HepG2 (cell line): ENCODE measurements around the gene KCTD6. TPM values are rescaled to one million over a fixed set of nuclear protein-coding genes. Genes with fewer than 3 reads are reported as not detected.

Source experiments
- ATAC-seq: fragments of 200-7000 bp; cut with Tn5 transposase; 3 replicates; pipeline ENCODE4 v1.9.1; 2020; ENCODE audit warnings: mild to moderate bottlenecking, moderate library complexity
- BruUV-seq: library from RNA; stranded (reverse); fragments of 400-500 nt; replicated peaks from 2 replicates; lab custom pipeline; 2021; lab: Mats Ljungman, UMichigan
- CTCF ChIA-PET: fragments of 300-600 bp; formaldehyde crosslinking; extraction: SDS; loops from one replicate; lab custom pipeline; 2021; ENCODE audit warnings: low total read pairs, inconsistent platforms, low intra/inter-chr PET ratio; lab: Yijun Ruan, JAX
- POLR2A ChIA-PET: fragments of 350-600 bp; sonication (Branson Sonifier 250); formaldehyde crosslinking; loops from one replicate; lab custom pipeline; 2020; ENCODE audit warnings: antibody characterized with exemption, inconsistent platforms; lab: Yijun Ruan, JAX
- DNase-seq: peaks from one replicate; pipeline ENCODE4 v3.0.0-alpha.2; 2015; ENCODE audit warnings: low spot score
- FAIRE-seq: peaks from 3 replicates; lab custom pipeline; 2011; peaks lifted over from hg19 to GRCh38; lab: Jason Lieb, UNC
- H2AFZ ChIP-seq: one replicate; pipeline ENCODE4 v1.6.1; 2011; ENCODE audit warnings: low read length, inconsistent platforms
- H3K27ac ChIP-seq: fragments of 300-600 bp; 3 replicates; pipeline ENCODE4 v1.8.0; 2011; ENCODE audit warnings: mixed run types, mild to moderate bottlenecking, mixed read lengths, low read length, inconsistent platforms; ENCODE audit not compliant: insufficient read depth; ENCODE audit errors: extremely low read length
- H3K27me3 ChIP-seq, 2 experiments: fragments of 200-600 bp in 1 of 2; 2 replicates in 1 of 2; 3 replicates in 1 of 2; pipeline versions ENCODE4 v1.6.0 to v1.8.0; 2011; ENCODE audit warnings: low read length in 2 of 2, mild to moderate bottlenecking in 2 of 2, moderate library complexity in 2 of 2, inconsistent platforms in 1 of 2; ENCODE audit not compliant: insufficient read depth in 2 of 2, control insufficient read depth in 1 of 2
- H3K36me3 ChIP-seq, 2 experiments: fragments of 200-600 bp in 1 of 2; replicated peaks in 1 of 2; 2 replicates in 1 of 2; 3 replicates in 1 of 2; pipeline versions ENCODE4 v1.5.1 to v1.8.0; 2011; ENCODE audit warnings: low read length in 2 of 2, inconsistent platforms in 1 of 2; ENCODE audit not compliant: insufficient read depth in 2 of 2, control insufficient read depth in 1 of 2
- H3K4me1 ChIP-seq: 2 replicates; pipeline ENCODE4 v1.5.1; 2012; ENCODE audit warnings: low read length, inconsistent platforms; ENCODE audit not compliant: insufficient read depth
- H3K4me2 ChIP-seq: 2 replicates; pipeline ENCODE4 v1.6.0; 2011; ENCODE audit warnings: low read depth, low read length, inconsistent platforms
- H3K4me3 ChIP-seq, 3 experiments: fragments of 200-600 bp in 1 of 3; sonication (generic), shearing (Covaris generic) in 1 of 3; replicated peaks in 1 of 3; 2 replicates each; pipeline ENCODE4 v1.5.1; 2011 to 2016; ENCODE audit warnings: low read length in 3 of 3, inconsistent platforms in 2 of 3, low read depth in 2 of 3, mild to moderate bottlenecking in 2 of 3, control low read depth in 1 of 3, mixed read lengths in 1 of 3; ENCODE audit not compliant: insufficient read depth in 1 of 3
- H3K79me2 ChIP-seq: one replicate; pipeline ENCODE4 v1.6.1; 2011; ENCODE audit warnings: low read length, inconsistent platforms; ENCODE audit not compliant: insufficient read depth
- H3K9ac ChIP-seq: 2 replicates; pipeline ENCODE4 v1.6.0; 2011; ENCODE audit warnings: mild to moderate bottlenecking, low read depth, low read length, inconsistent platforms; ENCODE audit not compliant: insufficient read depth
- H3K9me3 ChIP-seq: 2 replicates; pipeline ENCODE4 v1.5.1; 2012; ENCODE audit warnings: mild to moderate bottlenecking, low read length
- H4K20me1 ChIP-seq: 2 replicates; pipeline ENCODE4 v1.6.0; 2011; ENCODE audit warnings: inconsistent platforms, mild to moderate bottlenecking, low read length, moderate library complexity; ENCODE audit not compliant: insufficient read depth
- ETV5 ChIP-seq: IDR thresholded peaks from 2 replicates; pipeline ENCODE4 v1.6.1; 2018; ENCODE audit warnings: missing biosample characterization, missing genetic modification reagents, inconsistent platforms, borderline replicate concordance
- GATAD2A ChIP-seq: IDR thresholded peaks from 2 replicates; pipeline ENCODE4 v1.6.1; 2016
- GFI1 ChIP-seq: sonication (generic); formaldehyde crosslinking; IDR thresholded peaks from 2 replicates; pipeline ENCODE4 v1.5.0; 2020; ENCODE audit warnings: missing genetic modification reagents, mild to moderate bottlenecking, borderline replicate concordance
- KDM2A ChIP-seq: sonication (generic); formaldehyde crosslinking; IDR thresholded peaks from 2 replicates; pipeline ENCODE4 v1.4.0; 2020; ENCODE audit warnings: low read depth, missing genetic modification reagents, borderline replicate concordance
- KDM3A ChIP-seq: IDR thresholded peaks from 2 replicates; pipeline ENCODE4 v1.6.1; 2018; ENCODE audit warnings: low read depth, missing compliant biosample characterization
- SOX13 ChIP-seq, 3 experiments: fragments of 450-650 bp in 1 of 3; sonication (generic) in 1 of 3; formaldehyde crosslinking in 1 of 3; IDR thresholded peaks in 2 of 3; conservative IDR thresholded peaks in 1 of 3; 2 replicates each; pipeline versions ENCODE4 v1.5.0 to v1.6.1; 2016 to 2020; ENCODE audit warnings: antibody characterized with exemption in 1 of 3, mild to moderate bottlenecking in 1 of 3, missing compliant biosample characterization in 1 of 3, missing genetic modification reagents in 1 of 3, moderate library complexity in 1 of 3
- SP4 ChIP-seq: sonication (generic); formaldehyde crosslinking; IDR thresholded peaks from 2 replicates; pipeline ENCODE4 v1.8.1; 2023; ENCODE audit warnings: mild to moderate bottlenecking, missing genetic modification reagents
- TCF7L2 ChIP-seq: IDR thresholded peaks from 2 replicates; pipeline ENCODE4 v1.6.1; 2011; ENCODE audit warnings: mild to moderate bottlenecking, low read depth, low read length, moderate library complexity
- TEAD3 ChIP-seq: optimal IDR thresholded peaks from 2 replicates; pipeline ENCODE3; 2016; ENCODE audit warnings: borderline replicate concordance
- TOPORS ChIP-seq: sonication (generic); formaldehyde crosslinking; IDR thresholded peaks from 2 replicates; pipeline ENCODE4 v1.8.0; 2023; ENCODE audit warnings: mild to moderate bottlenecking, missing genetic modification reagents
- YY1 ChIP-seq: IDR thresholded peaks from 2 replicates; pipeline ENCODE4 v1.6.1; 2011; ENCODE audit warnings: low read length, low read depth, moderate library complexity, mild to moderate bottlenecking; ENCODE audit not compliant: insufficient read depth, insufficient replicate concordance
- ZBTB7A ChIP-seq: sonication (generic); formaldehyde crosslinking; IDR thresholded peaks from 2 replicates; pipeline ENCODE4 v1.8.0; 2022; ENCODE audit warnings: mild to moderate bottlenecking, missing genetic modification reagents
- ZBTB7B ChIP-seq: sonication (generic); formaldehyde crosslinking; IDR thresholded peaks from 2 replicates; pipeline ENCODE4 v1.4.0; 2020; ENCODE audit warnings: missing genetic modification reagents
- ZFP62 ChIP-seq: sonication (generic); formaldehyde crosslinking; IDR thresholded peaks from 2 replicates; pipeline ENCODE4 v1.4.0; 2020; ENCODE audit warnings: missing genetic modification reagents
- ZNF501 ChIP-seq: sonication (generic); formaldehyde crosslinking; IDR thresholded peaks from 2 replicates; pipeline ENCODE4 v1.5.1; 2020; ENCODE audit warnings: mild to moderate bottlenecking, moderate library complexity, missing genetic modification reagents
- ZNF746 ChIP-seq: sonication (generic); formaldehyde crosslinking; IDR thresholded peaks from 2 replicates; pipeline ENCODE4 v1.8.0; 2022; ENCODE audit warnings: mild to moderate bottlenecking, missing genetic modification reagents
- ZNF792 ChIP-seq: IDR thresholded peaks from 2 replicates; pipeline ENCODE4 v1.6.1; 2016
- ZNF839 ChIP-seq: sonication (generic); formaldehyde crosslinking; IDR thresholded peaks from 2 replicates; pipeline ENCODE4 v1.4.0; 2020; ENCODE audit warnings: missing genetic modification reagents, mild to moderate bottlenecking, borderline replicate concordance
- WGBS: methylation state at CpG from one replicate; pipeline ENCODE4 v1.1.6; 2017; ENCODE audit warnings: low lambda C conversion rate; 5-methylcytosine and 5-hydroxymethylcytosine counted together
- in situ Hi-C: cut with HindIII; loops from 2 replicates; pipeline ENCODE4 v1.10.0; 2017; ENCODE audit warnings: low pct_unique_long_range_greater_than_20kb; ENCODE audit not compliant: extremely low pct_ligation_motif_present
- intact Hi-C: fragments of 100-400 bp; cut with micrococcal nuclease; formaldehyde crosslinking; loops from one replicate; pipeline ENCODE4 v1.10.0; 2022; ENCODE audit not compliant: unreplicated experiment
- polyA plus RNA-seq, 8 experiments: library from polyadenylated mRNA; depleted of rRNA in 3 of 8; stranded (reverse) in 7 of 8; unstranded in 1 of 8; fragments of >200 nt; fragmentation: Illumina TruSeq in 4 of 8; extraction: Trizol in 4 of 8; gene quantifications; 2 replicates each; pipeline versions ENCODE4 v1.2.1 to v1.2.3, GENCODE V29; 2011 to 2016; ENCODE audit warnings: low read depth in 4 of 8, missing spikeins in 1 of 8, mixed read lengths in 1 of 8; ENCODE audit not compliant: insufficient read depth in 1 of 8
- total RNA-seq, 5 experiments: library from RNA; depleted of rRNA; stranded (reverse); fragments of >200 nt; fragmentation: Illumina TruSeq; extraction: Trizol; gene quantifications; 2 replicates each; pipeline ENCODE4 v1.2.3, GENCODE V29; 2016; ENCODE audit warnings: low read depth in 1 of 5
- TF ChIP-seq, protein P1 (sequence below): sonication (generic); formaldehyde crosslinking; IDR thresholded peaks from 2 replicates; pipeline ENCODE4 v1.8.0; 2022; ENCODE audit warnings: low read depth, missing genetic modification reagents
- TF ChIP-seq, protein P2 (sequence below): sonication (generic); formaldehyde crosslinking; IDR thresholded peaks from 2 replicates; pipeline ENCODE4 v1.5.0; 2020; ENCODE audit warnings: missing genetic modification reagents, mild to moderate bottlenecking, borderline replicate concordance

Gene KCTD6
- total and polyA plus RNA-seq, 2 of the 13 experiments (the other 11 are each of a cell fraction or from before 2014, with no cell fraction given), result 13.4 to 14.2 TPM

GRCh38 chr3:58518291-58518789, 26.4 kb downstream of the KCTD6 start (continued):
- TF ChIP-seq ZNF839 (CRISPR knock-in tag), result no peak
- peak; percentile 55; the same call in 1 of the 2 replicates for TF ChIP-seq GFI1
- no peak for TF ChIP-seq KDM2A (CRISPR knock-in tag)
- peak; percentile 54; the same call in 1 of the 2 replicates for TF ChIP-seq ZBTB7A (CRISPR knock-in tag)
- TF ChIP-seq SOX13 (IDR thresholded peaks at IDR 0.05), result no peak
- 0 out of 4 replicates have a peak, but pooled peaks of 1 of the 2 experiments have one; percentile 9 for TF ChIP-seq SOX13 (CRISPR knock-in tag; conservative IDR thresholded peaks at IDR 0.05 in 1 of 2, IDR thresholded peaks at IDR 0.05 in 1 of 2)
- peak; percentile 94 for TF ChIP-seq ZBTB7B (CRISPR knock-in tag)
- peak; percentile 81 for TF ChIP-seq GATAD2A (CRISPR knock-in tag)

- Histone ChIP-seq H3K36me3 (peaks cover 6 to 17% of the 10 kb centered on the region in 2 experiments), H3K4me1 (peaks cover 82% of the 10 kb centered on the region), H3K9me3 (no peaks in the 10 kb centered on the region), H3K9ac (peak overlapping the region; percentile 40; the same call in 1 of the 2 replicates), H3K27me3 (no peaks in the 10 kb centered on the region), H4K20me1 (no peaks in the 10 kb centered on the region), H3K79me2 (no peaks in the 10 kb centered on the region), H3K4me2 (peak overlapping the region; percentile 77), H3K4me3 (0 out of 6 replicates have a peak overlapping the region, but pooled peaks of 2 of the 3 experiments have one; percentile 4 to 15), H2AFZ (no peak overlapping the region), H3K27ac (peak overlapping the region; percentile 88)
- WGBS, result 23% methylated on average over 6 of the region's 6 CpGs
- ChIA-PET POLR2A (interaction anchor here (0.8 to 3.0 kb wide), 12 partner anchors 9 to 213 kb away, joined by 3 to 33 read pairs (median 5); partner anchors contain the start of genes ACOX2 and KCTD6), CTCF (interaction anchor here (0.8 to 1.5 kb wide), 2 partner anchors 13 to 56 kb away, joined by 3 to 5 read pairs; no protein-coding TSS in a partner anchor)
- FAIRE-seq, result peak; percentile 87
- ATAC-seq, result peak; percentile 60
- DNase-seq, result peak; percentile 61
- in situ Hi-C loops, result no loop called here
- no TSS peak for BruUV-seq
- intact Hi-C loops, result loop anchor here (2.0 kb wide), 2 partner anchors 27 to 87 kb away; partner anchors contain the start of genes KCTD6 and PDHB
- TF ChIP-seq ZFP62 (CRISPR knock-in tag) (no peak), ZNF792 (CRISPR knock-in tag) (peak; percentile 37; the same call in 1 of the 2 replicates), TOPORS (CRISPR knock-in tag) (no peak), ZNF746 (CRISPR knock-in tag) (no peak; the same call in 1 of the 2 replicates), TEAD3 (CRISPR knock-in tag) (peak; percentile 29), ETV5 (CRISPR knock-in tag) (no peak; the same call in 1 of the 2 replicates), TCF7L2 (no peak), YY1 (peak; percentile 29), ZNF501 (CRISPR knock-in tag) (0 out of 2 replicates have a peak, but pooled peaks have one; percentile 64), SP4 (CRISPR knock-in tag) (no peak), KDM3A (CRISPR knock-in tag) (no peak)
- TF ChIP-seq, protein P1, sequence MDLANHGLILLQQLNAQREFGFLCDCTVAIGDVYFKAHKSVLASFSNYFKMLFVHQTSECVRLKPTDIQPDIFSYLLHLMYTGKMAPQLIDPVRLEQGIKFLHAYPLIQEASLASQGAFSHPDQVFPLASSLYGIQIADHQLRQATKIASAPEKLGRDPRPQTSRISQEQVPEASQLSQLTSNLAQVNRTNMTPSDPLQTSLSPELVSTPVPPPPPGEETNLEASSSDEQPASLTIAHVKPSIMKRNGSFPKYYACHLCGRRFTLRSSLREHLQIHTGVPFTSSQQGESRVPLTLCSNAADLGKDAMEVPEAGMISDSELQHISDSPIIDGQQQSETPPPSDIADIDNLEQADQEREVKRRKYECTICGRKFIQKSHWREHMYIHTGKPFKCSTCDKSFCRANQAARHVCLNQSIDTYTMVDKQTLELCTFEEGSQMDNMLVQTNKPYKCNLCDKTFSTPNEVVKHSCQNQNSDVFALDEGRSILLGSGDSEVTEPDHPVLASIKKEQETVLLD (CRISPR knock-in tag), result no peak
- TF ChIP-seq, protein P2, sequence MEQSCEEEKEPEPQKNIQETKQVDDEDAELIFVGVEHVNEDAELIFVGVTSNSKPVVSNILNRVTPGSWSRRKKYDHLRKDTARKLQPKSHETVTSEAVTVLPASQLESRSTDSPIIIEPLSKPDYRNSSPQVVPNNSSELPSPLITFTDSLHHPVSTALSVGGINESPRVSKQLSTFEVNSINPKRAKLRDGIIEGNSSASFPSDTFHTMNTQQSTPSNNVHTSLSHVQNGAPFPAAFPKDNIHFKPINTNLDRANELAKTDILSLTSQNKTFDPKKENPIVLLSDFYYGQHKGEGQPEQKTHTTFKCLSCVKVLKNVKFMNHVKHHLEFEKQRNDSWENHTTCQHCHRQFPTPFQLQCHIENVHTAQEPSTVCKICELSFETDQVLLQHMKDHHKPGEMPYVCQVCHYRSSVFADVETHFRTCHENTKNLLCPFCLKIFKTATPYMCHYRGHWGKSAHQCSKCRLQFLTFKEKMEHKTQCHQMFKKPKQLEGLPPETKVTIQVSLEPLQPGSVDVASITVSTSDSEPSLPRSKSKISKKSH, result no peak; the same call in 1 of the 2 replicates
These were observed 27.9 kb downstream of the KCTD6 start for GRCh38 chr3:58519668-58520402.
